GM18517 (cell line): ENCODE data around the gene SORBS1.

Experiments
- ATAC-seq: cut with Tn5 transposase; IDR thresholded peaks from one replicate; pipeline ENCODE4 v1.9.1; 2021; ENCODE audit warnings: mild to moderate bottlenecking, moderate library complexity; ENCODE audit not compliant: unreplicated experiment

Gene SORBS1

DNA sequence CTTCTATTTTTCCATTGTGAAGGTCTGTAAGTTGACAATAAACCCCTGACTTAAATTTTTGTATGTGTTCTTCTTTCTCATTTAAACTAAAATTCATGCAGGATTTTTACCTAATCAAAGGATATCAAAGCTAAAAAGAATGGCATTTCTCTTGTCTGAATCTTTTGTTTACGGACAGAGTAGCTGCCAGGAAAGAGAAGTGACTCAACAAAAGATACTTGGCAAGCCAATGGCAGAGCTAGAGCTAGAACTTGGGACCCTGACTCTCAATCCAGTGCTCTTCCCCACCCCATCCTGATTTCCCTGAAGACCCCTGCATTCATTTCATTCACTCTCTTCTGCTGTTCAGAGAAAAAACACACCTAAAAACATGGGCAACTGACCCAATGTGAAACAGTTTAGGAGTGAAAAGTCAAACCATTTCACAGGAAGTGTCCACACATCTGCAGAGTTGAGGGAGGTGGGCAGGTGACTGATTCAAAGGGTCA, 230.2 kb downstream of the SORBS1 start:
- ATAC-seq: no peak

DNA sequence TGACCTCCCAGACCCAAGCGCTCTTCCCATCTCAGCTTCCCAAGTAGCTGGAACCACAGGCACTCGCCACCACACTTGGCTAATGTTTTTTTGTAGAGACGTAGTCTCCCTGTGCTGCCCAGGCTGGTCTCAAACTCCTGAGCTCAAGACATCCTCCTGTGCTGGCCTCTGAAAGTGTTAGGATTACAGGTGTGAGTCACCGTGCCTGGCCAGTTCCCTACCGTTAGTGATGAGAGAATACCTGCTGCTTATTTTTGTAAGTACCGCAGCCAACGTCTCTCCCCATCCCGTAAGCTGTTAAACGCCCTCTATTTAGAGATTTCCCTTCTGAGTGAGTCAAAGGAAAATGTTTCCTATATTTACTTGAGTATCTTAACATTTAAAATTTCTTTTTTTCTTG, 231.9 kb downstream of the SORBS1 start:
- no peak for ATAC-seq

DNA sequence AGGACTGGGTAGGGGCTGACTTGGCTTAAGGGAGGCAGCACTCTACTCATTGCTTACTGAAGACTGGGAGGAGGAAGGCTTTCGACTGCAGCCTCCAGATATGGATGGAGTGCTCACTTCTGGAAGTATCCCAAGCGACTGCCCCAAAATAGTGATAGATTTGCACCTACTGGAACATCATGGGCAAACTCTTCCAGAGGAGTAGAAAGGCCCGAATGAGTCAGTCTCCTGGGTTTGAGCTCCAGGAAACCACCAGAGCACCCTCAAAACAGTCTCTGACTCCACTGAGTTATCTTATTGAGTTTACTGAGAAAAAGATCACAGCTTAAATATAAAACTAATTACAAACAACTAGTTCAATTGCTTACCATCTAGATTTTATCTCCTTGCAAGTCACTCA, 233.2 kb downstream of the SORBS1 start:
- no peak for ATAC-seq

DNA sequence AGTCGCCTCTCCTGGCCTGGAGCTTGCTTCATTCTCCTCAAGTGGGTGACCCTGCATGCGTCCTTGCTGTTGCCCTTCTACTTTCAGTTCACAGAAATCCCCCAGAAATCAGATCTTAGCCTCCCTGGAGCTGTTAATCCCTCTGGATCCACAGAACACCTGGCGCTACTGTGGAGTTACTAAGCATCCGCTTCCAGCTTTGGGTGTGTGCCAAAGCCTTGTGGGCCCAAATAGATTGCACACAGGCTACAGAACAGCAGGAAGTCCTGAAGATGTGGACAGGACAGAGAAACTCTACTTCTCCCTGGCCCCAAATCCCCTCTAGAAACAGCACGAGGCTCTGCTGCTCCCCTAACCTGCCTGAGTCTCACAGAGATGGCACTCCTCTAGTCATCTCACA, 233.8 kb downstream of the SORBS1 start:
- ATAC-seq: no peak

DNA sequence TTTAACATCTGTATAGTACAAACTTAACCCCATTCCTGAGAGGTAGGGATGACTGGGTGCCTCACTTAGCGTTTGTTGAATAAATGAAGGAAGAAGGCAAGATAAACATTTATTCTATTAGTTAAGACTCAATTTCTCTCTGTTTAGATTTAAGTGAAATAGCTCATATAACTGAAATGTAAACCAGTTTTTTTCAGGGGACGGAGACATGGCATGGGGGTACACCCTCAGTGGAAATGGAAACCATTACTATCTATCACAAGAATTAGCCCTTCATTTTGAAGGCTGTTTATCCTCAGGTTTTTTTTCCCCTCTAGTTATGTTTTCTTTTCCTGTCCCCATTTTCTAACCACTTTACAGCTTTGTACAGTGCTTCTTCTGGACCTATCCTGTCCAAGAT, 234.8 kb downstream of the SORBS1 start:
- no peak for ATAC-seq

DNA sequence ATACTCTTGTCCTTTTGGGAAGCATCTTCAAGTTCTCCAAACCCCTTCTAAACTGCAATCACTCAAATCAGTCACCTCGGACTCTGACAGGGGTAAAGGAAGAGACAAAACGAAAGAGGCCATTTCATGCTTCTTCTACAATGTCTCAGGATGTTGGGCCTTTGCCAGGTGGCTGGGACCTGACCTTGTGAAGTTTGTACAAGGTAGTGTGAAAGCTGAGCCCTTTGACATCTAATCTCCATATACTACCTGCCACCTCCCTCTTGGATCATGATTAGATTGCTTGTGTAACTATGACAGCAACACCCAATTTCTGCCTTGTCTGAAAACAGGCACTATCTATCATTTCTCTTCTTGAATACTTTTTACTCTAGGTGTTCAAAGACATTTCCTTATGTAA, 235.3 kb downstream of the SORBS1 start:
- ATAC-seq: no peak

DNA sequence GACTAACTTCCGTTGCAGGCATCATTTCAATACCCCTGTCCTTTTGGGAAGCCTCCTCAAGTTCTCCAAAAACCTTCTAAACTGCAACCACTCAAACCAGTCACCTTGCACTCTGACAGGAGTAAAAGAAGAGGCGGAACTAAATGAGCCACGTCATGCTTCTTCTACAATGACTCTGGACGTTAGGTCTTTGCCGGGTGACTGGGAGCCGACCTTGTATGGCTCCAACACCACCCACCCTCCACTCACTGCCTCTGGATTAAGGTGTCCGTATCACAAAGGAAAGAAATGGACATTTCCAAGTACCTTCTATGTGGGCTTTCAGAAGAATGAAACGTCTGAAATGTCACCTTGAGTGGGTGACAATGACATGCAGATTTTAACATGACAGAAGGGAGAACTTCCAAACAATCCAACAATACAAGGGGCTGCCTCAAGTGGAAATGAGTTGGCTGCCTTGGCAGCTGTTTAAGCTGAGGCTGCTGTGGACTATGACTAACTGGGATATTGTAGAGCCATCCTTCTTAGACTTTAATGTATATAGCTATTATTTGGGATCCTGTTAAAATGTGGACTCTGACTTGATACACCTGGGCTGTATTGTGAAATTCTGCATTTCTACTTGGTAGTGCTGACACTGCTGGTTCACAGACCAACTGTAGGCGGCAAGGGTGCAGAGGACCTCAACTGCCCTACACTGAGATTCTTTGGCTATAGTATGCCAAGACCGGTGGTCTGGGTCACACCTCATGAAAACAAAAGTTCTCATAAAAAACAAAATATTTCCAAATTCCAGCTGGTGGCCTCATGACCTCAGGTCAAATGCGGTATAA, 236.5 kb downstream of the SORBS1 start:
- no peak for ATAC-seq

DNA sequence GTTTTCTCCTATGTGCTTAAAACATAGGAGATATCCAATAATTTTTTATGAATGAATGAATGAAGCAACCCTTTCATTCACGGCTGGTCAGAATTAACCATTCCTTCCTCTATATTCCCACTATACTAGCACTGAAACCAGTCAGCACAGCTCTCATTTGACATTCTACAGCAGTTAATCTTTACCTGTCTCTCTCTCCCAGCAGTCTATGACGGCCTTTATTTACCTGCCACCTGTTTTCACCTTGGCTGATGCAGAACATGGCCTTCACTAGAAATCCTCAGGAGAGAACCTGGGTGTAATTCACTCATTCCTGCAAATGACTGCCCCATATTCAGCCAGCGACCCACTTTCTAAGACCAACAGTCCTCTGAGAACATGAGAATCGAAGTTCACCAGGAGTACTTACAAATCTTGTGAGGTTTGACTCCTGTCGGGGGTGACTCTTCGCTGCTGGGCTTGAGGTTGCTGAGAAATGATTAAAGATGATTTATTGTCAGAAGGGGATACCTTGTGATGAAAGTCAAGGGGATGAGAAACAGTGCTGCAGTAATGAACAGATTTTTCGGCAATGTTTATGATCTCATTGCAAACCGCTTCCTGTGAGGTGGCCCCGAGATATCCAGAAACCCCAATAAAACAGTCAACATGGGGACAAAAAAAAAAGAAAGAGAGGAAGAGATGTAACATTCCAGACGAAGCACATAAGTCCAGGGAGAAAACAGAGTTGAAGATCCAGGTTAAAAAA, 239.4 kb downstream of the SORBS1 start:
- no peak for ATAC-seq

DNA sequence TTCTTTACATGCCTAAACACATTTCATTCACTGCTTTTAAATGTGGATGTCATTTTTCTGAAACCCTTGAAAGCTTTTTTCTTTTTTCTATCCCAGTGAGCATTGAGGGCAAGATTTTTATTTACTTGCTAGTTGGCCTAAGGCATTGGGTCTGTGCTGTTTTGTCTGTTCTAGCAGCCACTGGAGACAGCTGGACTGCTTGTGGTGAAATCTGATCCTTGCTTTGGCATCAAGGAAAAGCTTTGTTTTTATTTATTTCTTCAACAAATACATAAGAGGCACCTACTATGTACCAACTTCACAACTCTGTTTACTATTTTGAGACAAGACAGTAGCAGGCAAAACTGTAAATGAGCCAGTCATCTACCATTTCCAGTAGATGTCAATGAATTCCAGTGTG, 241.9 kb downstream of the SORBS1 start:
- no peak for ATAC-seq

DNA sequence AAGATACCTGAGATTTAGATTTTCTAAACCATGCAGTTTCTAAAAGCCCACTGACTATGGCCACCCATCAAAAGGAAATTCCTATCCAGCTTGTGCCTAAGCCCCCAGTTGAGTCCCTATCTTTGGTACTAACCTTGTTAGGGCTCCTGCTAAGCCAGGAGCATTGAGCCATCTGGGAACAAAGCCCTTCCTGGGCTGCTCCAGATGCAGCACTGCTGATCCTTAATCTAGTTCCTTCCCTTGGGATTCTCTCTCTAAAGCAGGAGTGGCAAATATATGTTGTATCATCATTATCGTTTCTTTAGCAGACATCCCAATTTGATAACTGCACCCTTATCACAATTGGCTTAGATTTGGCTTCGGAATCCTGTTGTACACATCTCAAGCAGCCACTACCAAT, 245.7 kb downstream of the SORBS1 start:
- ATAC-seq: no peak

DNA sequence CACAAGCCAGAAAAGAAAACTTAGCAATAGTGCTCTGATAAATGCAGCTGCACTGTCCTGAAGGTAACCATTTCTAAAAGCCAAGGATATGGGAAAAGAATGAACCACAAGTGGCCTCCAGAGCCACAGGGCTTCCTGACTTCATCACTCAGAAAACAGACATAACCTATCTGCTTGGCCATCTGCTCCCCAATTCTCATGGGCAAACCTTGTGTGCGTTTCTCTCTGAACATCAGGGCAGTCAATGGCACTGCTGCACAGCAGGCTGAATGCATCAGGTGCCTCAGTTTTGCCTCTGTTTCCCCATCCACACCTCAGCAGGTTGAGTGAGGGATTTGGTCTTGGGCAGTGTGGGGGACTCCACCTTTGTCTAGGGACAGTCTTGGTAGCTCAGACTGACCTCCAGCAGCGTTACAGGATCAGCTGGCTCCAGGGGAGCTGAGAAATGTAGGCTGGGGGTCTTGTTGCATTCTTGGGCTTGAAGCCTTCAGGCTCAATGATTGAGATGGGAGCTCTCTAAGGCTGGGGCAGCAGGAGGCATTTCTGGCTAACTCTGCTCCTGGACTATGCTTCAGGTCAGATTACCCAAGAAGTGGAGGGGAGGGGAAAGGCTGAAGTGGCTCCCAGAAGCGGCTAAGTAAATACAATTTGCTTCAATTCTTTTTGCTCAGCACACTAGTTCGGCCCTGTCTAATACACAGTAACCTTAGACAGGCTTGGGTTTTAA, 246.8 kb downstream of the SORBS1 start:
- no peak for ATAC-seq

DNA sequence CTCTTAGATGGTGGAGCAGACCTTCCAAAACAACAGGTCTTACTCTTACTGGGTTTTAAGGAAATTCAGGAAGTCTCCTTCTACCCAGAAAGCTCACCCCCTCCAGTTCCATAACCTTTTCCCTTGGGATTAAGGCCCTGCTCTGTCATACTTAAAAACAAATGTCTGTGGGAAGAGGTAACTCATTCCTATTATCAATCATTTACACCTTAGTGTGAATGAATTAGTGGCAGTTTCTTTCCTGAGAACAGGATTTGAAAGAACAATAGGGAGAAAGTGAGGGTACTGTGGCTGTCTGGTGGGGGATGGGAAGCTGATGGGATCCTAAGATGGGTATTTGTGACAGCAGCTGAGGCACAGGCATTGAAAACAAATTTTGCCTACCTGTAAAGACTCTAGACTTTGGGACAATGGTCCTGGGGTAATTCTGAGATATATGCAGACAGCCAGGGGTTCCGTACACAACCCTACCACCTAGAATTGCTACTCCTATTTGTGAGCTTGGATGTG, 248.1 kb downstream of the SORBS1 start:
- no peak for ATAC-seq

DNA sequence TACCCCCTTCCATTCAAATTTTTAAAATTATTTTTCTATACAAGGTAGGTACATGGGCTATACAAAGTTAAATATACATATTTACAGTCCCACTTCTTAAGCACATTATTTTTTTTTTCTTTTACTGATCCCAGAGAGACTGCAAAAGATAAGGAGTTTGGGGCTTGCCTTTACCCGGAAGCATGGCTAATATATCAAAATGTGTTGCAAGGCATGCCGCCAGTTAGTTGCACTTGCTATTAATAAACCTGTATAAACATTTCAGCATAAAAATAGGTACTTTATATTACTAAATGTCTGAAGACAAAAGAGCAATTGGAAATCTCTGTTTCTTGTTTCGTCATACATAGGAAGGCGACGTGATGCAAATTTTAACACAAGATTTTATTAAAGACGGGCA, 248.9 kb downstream of the SORBS1 start:
- ATAC-seq: no peak

DNA sequence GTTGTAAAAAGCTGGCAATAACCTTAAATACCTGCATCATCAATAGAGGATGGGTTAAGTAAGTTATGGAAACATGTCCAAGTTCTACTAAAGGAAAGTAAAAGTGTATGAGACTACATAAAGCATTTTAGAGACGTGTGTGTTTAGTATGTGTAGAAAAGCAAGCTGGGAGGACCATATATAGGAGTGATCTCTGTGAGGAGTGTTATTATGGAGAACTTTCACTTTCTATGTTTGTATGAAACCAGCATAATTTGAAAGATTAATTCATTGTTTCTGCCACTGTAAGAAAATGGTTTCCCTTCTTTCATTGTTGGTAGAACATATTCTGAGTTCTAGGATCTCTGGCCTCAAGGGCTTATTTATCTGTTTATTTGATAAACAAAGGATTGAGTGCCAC, 251.2 kb downstream of the SORBS1 start:
- peak; percentile 66 for ATAC-seq

DNA sequence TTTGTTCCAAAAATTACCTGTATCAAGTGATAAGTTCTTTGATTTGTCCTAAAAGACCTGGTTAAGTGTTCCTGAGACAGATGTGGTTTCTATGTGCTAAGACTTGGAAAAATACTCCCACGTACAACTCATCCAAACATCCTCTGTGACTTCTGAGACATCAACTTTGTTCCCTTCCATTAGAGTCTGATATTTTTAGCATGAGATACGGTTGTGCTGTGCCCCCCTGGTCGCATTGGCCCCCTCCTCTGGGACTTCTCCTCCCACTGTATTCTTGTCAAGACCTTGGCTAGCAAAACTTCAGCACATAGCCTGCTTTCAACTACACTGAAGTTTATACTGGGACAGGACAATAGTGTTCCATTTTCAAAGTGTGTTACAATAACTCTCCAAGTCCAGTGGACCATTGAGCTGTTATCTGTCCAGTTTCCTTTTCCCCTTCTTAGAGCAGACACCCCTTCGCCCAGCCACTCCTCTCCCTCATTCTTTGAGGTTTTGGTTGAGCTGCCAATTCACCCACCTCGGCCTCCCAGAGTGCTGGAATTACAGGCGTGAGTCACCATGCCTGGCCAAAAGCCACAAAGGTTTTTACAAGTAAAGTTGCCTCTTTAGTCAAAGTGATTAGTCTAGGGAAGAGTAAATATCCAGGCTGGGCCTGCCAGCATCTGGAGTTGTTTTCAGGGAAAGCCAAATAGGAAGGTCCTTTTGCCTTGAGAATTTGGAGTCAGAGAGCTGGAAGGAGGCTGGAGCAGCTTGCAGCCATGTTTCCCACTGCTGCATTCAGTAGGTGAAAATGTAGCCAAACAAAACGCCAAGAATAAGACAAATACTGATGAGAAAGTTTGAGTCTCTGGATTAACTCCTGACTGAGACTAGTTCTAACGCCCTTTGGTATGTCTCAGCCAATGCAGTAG, 252.5 kb downstream of the SORBS1 start:
- ATAC-seq: no peak

DNA sequence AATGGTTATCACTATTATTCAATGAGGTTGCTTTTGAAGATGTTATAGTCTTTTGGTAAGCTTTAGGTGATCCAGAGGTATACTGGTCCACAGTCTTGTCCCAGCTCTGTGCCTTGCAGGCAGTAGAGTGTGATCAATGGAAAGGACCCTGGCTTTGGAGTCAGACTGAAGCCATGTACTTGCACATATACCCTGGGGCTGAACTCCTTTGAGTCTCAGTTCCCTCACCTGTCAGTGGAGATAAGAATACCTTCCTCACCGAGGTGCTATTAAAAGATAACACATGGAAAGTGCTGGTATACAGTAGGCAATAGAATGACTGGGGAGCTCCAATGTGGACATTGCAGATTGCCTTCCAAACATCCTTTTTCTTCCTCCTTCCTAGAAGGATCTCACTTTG, 254.3 kb downstream of the SORBS1 start:
- no peak for ATAC-seq

DNA sequence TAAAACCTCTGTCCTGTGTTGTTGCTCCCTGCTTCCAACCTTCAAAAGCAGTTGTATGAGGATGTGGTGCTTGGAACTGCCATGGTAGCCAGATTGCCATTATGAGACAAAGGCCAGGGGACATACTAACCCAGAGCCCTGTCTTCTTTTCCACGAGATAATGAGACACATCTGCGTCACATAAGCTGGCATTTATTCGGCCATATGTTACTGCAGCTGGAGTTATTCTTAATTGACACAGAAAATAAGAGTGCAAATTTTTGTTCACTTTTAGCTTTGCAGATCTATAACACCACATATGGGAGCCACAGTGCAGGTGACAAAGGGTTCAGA, 254.9 kb downstream of the SORBS1 start:
- no peak for ATAC-seq

DNA sequence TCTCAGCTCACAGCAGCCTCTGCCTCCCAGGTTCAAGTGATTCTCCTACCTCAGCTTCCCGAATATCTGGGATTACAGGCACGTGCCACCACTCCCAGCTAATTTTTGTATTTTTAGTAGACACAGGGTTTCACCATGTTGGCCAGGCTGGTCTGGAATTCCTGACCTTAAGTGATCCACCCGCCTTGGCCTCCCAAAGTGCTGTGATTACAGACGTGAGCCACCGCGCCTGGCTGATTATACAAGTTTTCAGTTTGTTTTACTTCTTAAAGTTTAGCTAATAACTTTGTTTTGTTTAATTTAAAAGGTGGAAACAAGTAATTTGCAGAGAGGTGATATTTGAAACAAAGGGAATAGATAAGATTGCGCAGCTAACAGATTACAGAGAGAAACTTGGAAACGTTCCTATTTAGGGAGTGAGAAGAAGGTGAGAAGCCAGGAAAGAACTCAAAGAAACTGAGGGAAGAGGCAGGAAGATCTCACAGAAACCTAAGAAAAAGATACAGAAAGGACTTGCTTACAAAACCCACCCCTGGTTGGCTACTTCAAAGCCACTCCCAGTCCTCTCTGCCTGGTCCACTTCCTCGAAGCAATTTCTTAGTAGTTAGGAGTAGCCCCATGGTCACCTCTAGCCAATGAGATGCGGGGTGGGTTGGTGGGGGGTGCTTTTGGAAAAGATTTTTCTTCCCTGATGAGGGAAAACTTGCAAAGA, 255.4 kb downstream of the SORBS1 start:
- no peak for ATAC-seq

DNA sequence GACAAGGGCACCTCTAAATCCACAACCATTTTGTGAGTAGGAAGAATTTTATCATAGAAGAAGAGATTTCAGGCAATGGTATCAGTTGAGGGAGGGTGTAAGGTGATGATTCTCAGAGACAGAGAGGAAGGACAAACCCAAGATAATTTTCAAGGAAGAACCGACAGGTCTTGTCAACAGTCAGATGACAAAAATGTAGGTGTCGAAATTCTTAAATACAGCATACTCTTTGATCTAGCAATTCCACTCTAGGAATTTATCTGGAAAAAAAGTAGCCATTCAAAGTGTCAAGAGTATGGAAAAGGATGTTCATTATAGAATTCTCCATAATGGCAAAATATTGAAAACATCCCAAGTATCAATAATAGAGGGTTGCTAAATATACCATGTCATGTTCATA, 256.2 kb downstream of the SORBS1 start:
- no peak for ATAC-seq

DNA sequence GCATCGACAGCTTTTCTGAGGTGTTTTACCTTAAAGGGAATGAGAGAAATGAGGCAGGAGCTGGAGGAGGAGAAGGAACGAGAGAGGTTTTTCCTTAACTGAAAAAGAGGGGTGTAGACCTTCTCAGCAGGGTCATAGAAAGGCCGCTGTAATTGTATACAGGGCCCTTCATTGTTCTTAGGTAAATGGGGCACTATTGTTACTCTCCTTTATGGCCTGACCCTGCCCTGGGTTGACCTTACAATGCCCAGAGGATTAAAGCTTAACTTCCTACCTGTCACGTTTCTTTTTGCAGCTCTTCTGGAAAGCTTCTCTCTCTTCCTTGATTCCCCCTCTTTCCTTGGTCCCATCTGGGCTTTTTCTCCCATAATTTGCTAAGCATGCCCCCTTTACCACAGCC, 256.7 kb downstream of the SORBS1 start:
- no peak for ATAC-seq
